ENCODE measurements around the gene SRP54. TPM values are rescaled to one million over a fixed set of nuclear protein-coding genes. Genes with fewer than 3 reads are reported as not detected.

SRP54 gene
- polyA plus RNA-seq (2013, experiment 1 of 2): 57.7 TPM
- 57.4 TPM for polyA plus RNA-seq (2013, experiment 2 of 2)

- no peak within 1 kb of the TSS for H2AK5ac ChIP-seq (ENCODE audit: low read length)
- peak within 1 kb of the TSS; percentile 85 for H3K27ac ChIP-seq (ENCODE audit: low read depth, low read length)
- peaks cover 27% of the 10 kb centered on the region for H3K79me2 ChIP-seq (ENCODE audit: control insufficient read depth, insufficient read depth, low read length)
- H3K18ac ChIP-seq (ENCODE audit: low read length): peak within 1 kb of the TSS; percentile 24
- no CpG with 5 or more reads among the region's 45 CpGs for WGBS (ENCODE audit: extremely low coverage, insufficient coverage, low lambda C conversion rate)
- no peak within 1 kb of the TSS for H4K5ac ChIP-seq (ENCODE audit: low read length)
- H3K56ac ChIP-seq (ENCODE audit: low read length): peak within 1 kb of the TSS; percentile 90
- peak within 1 kb of the TSS; percentile 85 for H3K9ac ChIP-seq (ENCODE audit: low read length)
- H2BK15ac ChIP-seq (replicated peaks; ENCODE audit: low read depth): no peak within 1 kb of the TSS
- peak within 1 kb of the TSS; percentile 68 for H2BK5ac ChIP-seq (ENCODE audit: low read length)
- peak within 1 kb of the TSS; percentile 67 for H3K4me2 ChIP-seq (ENCODE audit: low read length)
- H3K4me1 ChIP-seq (ENCODE audit: control insufficient read depth, low read depth, low read length): peaks cover 4% of the 10 kb centered on the region
- H4K8ac ChIP-seq (ENCODE audit: low read depth, low read length): no peak within 1 kb of the TSS
- DNase-seq: peak; percentile 99
- H3K27me3 ChIP-seq (ENCODE audit: insufficient read depth, low read length, poor library complexity): no peaks in the 10 kb centered on the region
- peaks cover 11% of the 10 kb centered on the region for H3K79me1 ChIP-seq (ENCODE audit: low read length)
- no peaks in the 10 kb centered on the region for H3K36me3 ChIP-seq (ENCODE audit: control insufficient read depth, insufficient read depth, low read length)
- H3K4me3 ChIP-seq (ENCODE audit: low read length): peak within 1 kb of the TSS; percentile 72
- H3K23ac ChIP-seq (ENCODE audit: low read length): peak within 1 kb of the TSS; percentile 11
- H3K4ac ChIP-seq (ENCODE audit: low read depth, low read length): peak within 1 kb of the TSS; percentile 20
- no peak within 1 kb of the TSS for H2BK120ac ChIP-seq (ENCODE audit: low read depth, low read length)
Observed at GRCh38 chr14:34982421-34983147, at the start of gene SRP54. Gene SRP54, plus strand, starts transcription at chr14:34982992. Its CDS starts 13,718 bp downstream, at chr14:34996710.

- WGBS (ENCODE audit: extremely low coverage, insufficient coverage, low lambda C conversion rate): no CpG with 5 or more reads among the region's 2 CpGs
- Histone ChIP-seq H3K27ac (ENCODE audit: low read depth, low read length) (no peak overlapping the region), H4K8ac (ENCODE audit: low read depth, low read length) (no peak overlapping the region), H2AK5ac (ENCODE audit: low read length) (no peak overlapping the region), H3K9ac (ENCODE audit: low read length) (no peak overlapping the region), H3K18ac (ENCODE audit: low read length) (no peak overlapping the region), H3K4me2 (ENCODE audit: low read length) (no peak overlapping the region), H3K79me1 (ENCODE audit: low read length) (no peaks in the 10 kb centered on the region), H3K27me3 (ENCODE audit: insufficient read depth, low read length, poor library complexity) (no peaks in the 10 kb centered on the region), H3K56ac (ENCODE audit: low read length) (no peak overlapping the region), H4K5ac (ENCODE audit: low read length) (no peak overlapping the region), H3K79me2 (ENCODE audit: control insufficient read depth, insufficient read depth, low read length) (no peaks in the 10 kb centered on the region), H2BK15ac (replicated peaks; ENCODE audit: low read depth) (no peak overlapping the region), H2BK120ac (ENCODE audit: low read depth, low read length) (no peak overlapping the region), H3K4me1 (ENCODE audit: control insufficient read depth, low read depth, low read length) (no peaks in the 10 kb centered on the region), H3K4me3 (ENCODE audit: low read length) (no peak overlapping the region), H3K4ac (ENCODE audit: low read depth, low read length) (no peak overlapping the region), H3K23ac (ENCODE audit: low read length) (no peak overlapping the region), H2BK5ac (ENCODE audit: low read length) (no peak overlapping the region), H3K36me3 (ENCODE audit: control insufficient read depth, insufficient read depth, low read length) (no peaks in the 10 kb centered on the region)
- DNase-seq: no peak
Observed at GRCh38 chr14:34933301-34933700, 49.5 kb upstream of the SRP54 start.

- H2BK120ac ChIP-seq (ENCODE audit: low read depth, low read length): no peak overlapping the region
- H3K4me2 ChIP-seq (ENCODE audit: low read length): no peak overlapping the region
- no peak overlapping the region for H3K9ac ChIP-seq (ENCODE audit: low read length)
- H3K79me2 ChIP-seq (ENCODE audit: control insufficient read depth, insufficient read depth, low read length): no peaks in the 10 kb centered on the region
- H2BK5ac ChIP-seq (ENCODE audit: low read length): no peak overlapping the region
- no peak overlapping the region for H3K23ac ChIP-seq (ENCODE audit: low read length)
- H3K56ac ChIP-seq (ENCODE audit: low read length): no peak overlapping the region
- no peaks in the 10 kb centered on the region for H3K36me3 ChIP-seq (ENCODE audit: control insufficient read depth, insufficient read depth, low read length)
- no peak for DNase-seq
- H3K4me3 ChIP-seq (ENCODE audit: low read length): no peak overlapping the region
- H2AK5ac ChIP-seq (ENCODE audit: low read length): no peak overlapping the region
- H3K27ac ChIP-seq (ENCODE audit: low read depth, low read length): no peak overlapping the region
- H3K27me3 ChIP-seq (ENCODE audit: insufficient read depth, low read length, poor library complexity): no peaks in the 10 kb centered on the region
- H3K4me1 ChIP-seq (ENCODE audit: control insufficient read depth, low read depth, low read length): no peaks in the 10 kb centered on the region
- H3K18ac ChIP-seq (ENCODE audit: low read length): no peak overlapping the region
- no peak overlapping the region for H3K4ac ChIP-seq (ENCODE audit: low read depth, low read length)
- H2BK15ac ChIP-seq (replicated peaks; ENCODE audit: low read depth): no peak overlapping the region
- no peak overlapping the region for H4K5ac ChIP-seq (ENCODE audit: low read length)
- H3K79me1 ChIP-seq (ENCODE audit: low read length): no peaks in the 10 kb centered on the region
- H4K8ac ChIP-seq (ENCODE audit: low read depth, low read length): no peak overlapping the region
- WGBS (ENCODE audit: extremely low coverage, insufficient coverage, low lambda C conversion rate): no CpG with 5 or more reads among the region's 5 CpGs
Observed at GRCh38 chr14:34935488-34935887, 47.3 kb upstream of the SRP54 start.

GRCh38 chr14:34937442-34937841 lies 45.4 kb upstream of the SRP54 start:
- H3K4me3 ChIP-seq (ENCODE audit: low read length): no peak overlapping the region
- DNase-seq: no peak

GRCh38 chr14:34937876-34938275 lies 44.9 kb upstream of the SRP54 start:
- Histone ChIP-seq H2BK15ac (replicated peaks; ENCODE audit: low read depth) (no peak overlapping the region), H3K56ac (ENCODE audit: low read length) (no peak overlapping the region), H3K79me2 (ENCODE audit: control insufficient read depth, insufficient read depth, low read length) (no peaks in the 10 kb centered on the region), H3K27ac (ENCODE audit: low read depth, low read length) (no peak overlapping the region), H2BK5ac (ENCODE audit: low read length) (no peak overlapping the region), H3K4ac (ENCODE audit: low read depth, low read length) (no peak overlapping the region), H3K23ac (ENCODE audit: low read length) (no peak overlapping the region), H3K27me3 (ENCODE audit: insufficient read depth, low read length, poor library complexity) (no peaks in the 10 kb centered on the region), H3K4me3 (ENCODE audit: low read length) (no peak overlapping the region), H4K5ac (ENCODE audit: low read length) (no peak overlapping the region), H3K36me3 (ENCODE audit: control insufficient read depth, insufficient read depth, low read length) (no peaks in the 10 kb centered on the region), H3K9ac (ENCODE audit: low read length) (no peak overlapping the region), H3K79me1 (ENCODE audit: low read length) (no peaks in the 10 kb centered on the region), H3K18ac (ENCODE audit: low read length) (no peak overlapping the region), H2AK5ac (ENCODE audit: low read length) (no peak overlapping the region), H3K4me2 (ENCODE audit: low read length) (no peak overlapping the region), H4K8ac (ENCODE audit: low read depth, low read length) (no peak overlapping the region), H2BK120ac (ENCODE audit: low read depth, low read length) (no peak overlapping the region), H3K4me1 (ENCODE audit: control insufficient read depth, low read depth, low read length) (no peaks in the 10 kb centered on the region)
- DNase-seq: no peak
- no CpG with 5 or more reads among the region's 3 CpGs for WGBS (ENCODE audit: extremely low coverage, insufficient coverage, low lambda C conversion rate)

More at GRCh38 chr14:34937442-34937841, 45.4 kb upstream of the SRP54 start:
- Histone ChIP-seq H2BK120ac (ENCODE audit: low read depth, low read length) (no peak overlapping the region), H3K79me1 (ENCODE audit: low read length) (no peaks in the 10 kb centered on the region), H3K4ac (ENCODE audit: low read depth, low read length) (no peak overlapping the region), H2BK15ac (replicated peaks; ENCODE audit: low read depth) (no peak overlapping the region), H4K5ac (ENCODE audit: low read length) (no peak overlapping the region), H2AK5ac (ENCODE audit: low read length) (no peak overlapping the region), H4K8ac (ENCODE audit: low read depth, low read length) (no peak overlapping the region), H3K4me2 (ENCODE audit: low read length) (no peak overlapping the region), H2BK5ac (ENCODE audit: low read length) (no peak overlapping the region), H3K4me1 (ENCODE audit: control insufficient read depth, low read depth, low read length) (no peaks in the 10 kb centered on the region), H3K23ac (ENCODE audit: low read length) (no peak overlapping the region), H3K79me2 (ENCODE audit: control insufficient read depth, insufficient read depth, low read length) (no peaks in the 10 kb centered on the region), H3K56ac (ENCODE audit: low read length) (no peak overlapping the region), H3K9ac (ENCODE audit: low read length) (no peak overlapping the region), H3K27me3 (ENCODE audit: insufficient read depth, low read length, poor library complexity) (no peaks in the 10 kb centered on the region), H3K27ac (ENCODE audit: low read depth, low read length) (no peak overlapping the region), H3K36me3 (ENCODE audit: control insufficient read depth, insufficient read depth, low read length) (no peaks in the 10 kb centered on the region), H3K18ac (ENCODE audit: low read length) (no peak overlapping the region)
- no CpG with 5 or more reads among the region's 6 CpGs for WGBS (ENCODE audit: extremely low coverage, insufficient coverage, low lambda C conversion rate)

- DNase-seq: no peak
- Histone ChIP-seq H2BK120ac (ENCODE audit: low read depth, low read length) (no peak overlapping the region), H3K4me2 (ENCODE audit: low read length) (no peak overlapping the region), H3K23ac (ENCODE audit: low read length) (no peak overlapping the region), H2AK5ac (ENCODE audit: low read length) (no peak overlapping the region), H2BK15ac (replicated peaks; ENCODE audit: low read depth) (no peak overlapping the region), H3K27me3 (ENCODE audit: insufficient read depth, low read length, poor library complexity) (no peaks in the 10 kb centered on the region), H2BK5ac (ENCODE audit: low read length) (no peak overlapping the region), H3K27ac (ENCODE audit: low read depth, low read length) (no peak overlapping the region), H3K4me1 (ENCODE audit: control insufficient read depth, low read depth, low read length) (no peaks in the 10 kb centered on the region), H3K9ac (ENCODE audit: low read length) (no peak overlapping the region), H3K79me1 (ENCODE audit: low read length) (no peaks in the 10 kb centered on the region), H3K56ac (ENCODE audit: low read length) (no peak overlapping the region), H3K79me2 (ENCODE audit: control insufficient read depth, insufficient read depth, low read length) (no peaks in the 10 kb centered on the region), H4K5ac (ENCODE audit: low read length) (no peak overlapping the region), H3K36me3 (ENCODE audit: control insufficient read depth, insufficient read depth, low read length) (no peaks in the 10 kb centered on the region), H4K8ac (ENCODE audit: low read depth, low read length) (no peak overlapping the region), H3K4ac (ENCODE audit: low read depth, low read length) (no peak overlapping the region), H3K4me3 (ENCODE audit: low read length) (no peak overlapping the region), H3K18ac (ENCODE audit: low read length) (no peak overlapping the region)
Observed at GRCh38 chr14:34943506-34943905, 39.3 kb upstream of the SRP54 start.

Measured in mesendoderm (in vitro differentiated cells).